GM19193 (cell line): ENCODE data around the gene LEMD3.

Experiments
- POLR2A ChIP-seq: IDR thresholded peaks from 4 replicates; pipeline ENCODE4 v1.6.1; 2011; ENCODE audit not compliant: insufficient read depth, insufficient read length; ENCODE audit errors: extremely low read depth

LEMD3 gene

DNA sequence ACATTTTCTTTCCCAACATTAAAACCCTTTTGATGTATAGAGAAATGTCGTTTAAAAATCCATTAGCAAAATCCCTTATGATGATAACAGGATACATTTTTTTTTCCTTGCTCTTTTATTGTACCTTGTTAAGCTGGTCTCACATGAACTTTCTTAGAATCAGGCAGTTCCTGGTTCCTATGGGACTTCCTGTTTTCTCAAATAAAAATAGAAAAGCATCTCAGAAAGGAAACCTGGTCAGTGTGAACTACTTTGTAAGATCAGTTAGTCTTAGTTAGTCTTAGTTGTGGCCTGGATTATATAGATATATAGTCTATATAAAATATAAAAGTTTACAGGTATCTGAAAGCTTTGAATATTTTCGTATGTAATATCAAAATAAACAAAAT lies 40.3 kb downstream of the LEMD3 start:
- no peak for TF ChIP-seq POLR2A

DNA sequence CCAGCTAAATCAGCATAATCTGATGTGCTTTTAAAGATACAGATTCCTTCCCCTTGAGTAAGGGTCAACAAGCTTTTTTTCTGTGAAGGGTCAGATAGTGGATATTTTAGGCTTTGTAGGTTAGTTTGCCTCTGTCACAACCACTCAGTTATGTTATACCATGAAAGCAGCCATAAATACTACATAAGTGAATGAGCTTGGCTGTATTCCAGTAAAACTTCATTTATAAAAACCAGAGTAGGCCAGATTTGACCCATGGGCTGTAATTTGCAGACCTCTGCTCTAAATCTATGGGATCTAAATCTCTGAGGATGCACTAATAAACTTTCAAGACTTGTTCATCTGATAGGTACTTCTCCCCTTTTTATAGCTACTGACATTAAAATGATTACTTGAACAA lies 47.7 kb downstream of the LEMD3 start:
- no peak for TF ChIP-seq POLR2A

DNA sequence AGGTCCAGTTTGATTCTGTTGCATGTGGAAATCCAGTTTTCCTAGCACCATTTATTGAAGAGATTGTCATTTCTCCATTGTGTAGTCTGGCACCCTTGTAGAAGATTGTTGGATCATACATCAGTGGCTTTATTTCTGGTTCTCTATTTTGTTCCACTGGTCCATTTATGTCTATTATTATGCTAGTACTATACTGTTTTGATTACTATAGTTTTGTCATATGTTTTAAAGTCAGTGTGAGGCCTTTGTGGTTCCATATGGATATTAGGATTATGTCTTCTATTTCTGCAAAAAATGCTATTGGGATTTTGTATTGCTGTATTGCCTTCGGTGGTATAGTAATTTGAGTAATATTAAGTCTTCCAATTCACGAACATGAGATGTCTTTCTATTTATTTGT lies 51.4 kb downstream of the LEMD3 start:
- TF ChIP-seq POLR2A: no peak

- TF ChIP-seq POLR2A: no peak
Measured at GRCh38 chr12:65229441-65229840, 60.1 kb downstream of the LEMD3 start.

DNA sequence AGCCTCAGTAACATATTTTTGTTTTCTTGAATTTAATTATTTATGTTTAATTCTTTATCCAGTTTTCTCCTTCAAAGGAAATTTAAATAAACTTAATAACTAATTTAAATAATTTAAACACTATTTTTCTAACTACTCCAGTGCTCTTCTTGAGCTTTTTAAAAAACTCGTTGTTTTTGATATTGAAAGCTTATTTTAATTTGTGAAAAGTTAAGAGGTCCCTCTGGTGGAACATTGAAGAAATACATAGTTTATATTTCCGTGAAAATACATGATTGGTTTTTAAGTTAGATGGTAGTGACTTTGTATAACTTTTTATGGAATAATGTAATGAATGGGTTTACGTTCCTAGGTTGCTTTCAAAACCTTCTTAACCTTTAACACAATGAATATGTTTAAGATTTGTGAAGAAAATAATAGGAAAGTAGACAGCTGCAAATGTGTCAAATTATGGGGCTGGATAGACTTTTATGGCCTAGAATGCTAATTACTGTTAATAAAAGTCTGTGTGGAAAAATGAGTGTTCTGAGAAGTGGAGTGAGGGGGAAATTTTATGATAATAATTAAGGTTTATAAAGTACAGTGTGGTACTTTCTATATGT lies 63.2 kb downstream of the LEMD3 start:
- no peak for TF ChIP-seq POLR2A

DNA sequence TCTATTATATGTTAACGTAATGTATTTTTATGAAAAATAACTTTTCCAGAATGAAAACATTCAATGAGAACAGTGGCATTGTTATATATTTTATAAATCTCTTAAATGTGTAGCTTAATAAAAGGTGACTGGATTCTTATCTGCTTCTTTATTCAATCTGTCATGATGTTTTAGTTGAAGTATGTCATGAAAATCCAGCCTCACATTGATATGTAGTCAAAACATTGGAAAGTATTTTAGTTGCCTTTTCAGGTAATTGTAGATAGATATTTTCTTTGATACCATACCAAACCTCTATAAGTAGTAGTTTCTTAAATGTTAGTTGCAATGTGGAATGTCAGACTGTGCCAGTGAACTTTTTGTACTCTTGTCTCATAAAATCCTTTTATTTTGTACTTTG lies 67.8 kb downstream of the LEMD3 start:
- no peak for TF ChIP-seq POLR2A

DNA sequence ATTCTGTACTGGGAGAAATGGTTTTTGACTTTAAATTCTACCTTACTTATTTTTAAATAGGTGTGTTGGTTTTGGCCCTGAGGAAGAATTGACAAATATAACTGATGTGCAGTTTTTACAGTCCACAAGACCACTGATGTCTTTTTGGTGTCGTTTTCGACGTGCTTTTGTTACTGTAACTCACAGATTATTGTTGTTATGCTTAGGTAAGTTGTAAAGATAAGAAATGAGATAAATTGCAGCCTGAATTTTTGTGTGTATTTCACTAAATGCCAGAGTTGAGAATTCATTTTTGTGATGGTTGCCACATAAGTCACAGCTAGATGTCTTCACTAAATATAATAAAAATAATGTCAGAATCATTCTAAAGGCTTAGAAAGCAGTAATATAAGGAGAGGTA lies 69.2 kb downstream of the LEMD3 start:
- no peak for TF ChIP-seq POLR2A

GRCh38 chr12:65248656-65249633 lies 79.6 kb downstream of the LEMD3 start:
- TF ChIP-seq POLR2A: no peak

GRCh38 chr12:65252515-65252914 lies 83.1 kb downstream of the LEMD3 start:
- TF ChIP-seq POLR2A: no peak

GRCh38 chr12:65257986-65258385 lies 88.6 kb downstream of the LEMD3 start:
- no peak for TF ChIP-seq POLR2A

- TF ChIP-seq POLR2A: no peak
Measured at GRCh38 chr12:65259501-65259900, 90.1 kb downstream of the LEMD3 start.

DNA sequence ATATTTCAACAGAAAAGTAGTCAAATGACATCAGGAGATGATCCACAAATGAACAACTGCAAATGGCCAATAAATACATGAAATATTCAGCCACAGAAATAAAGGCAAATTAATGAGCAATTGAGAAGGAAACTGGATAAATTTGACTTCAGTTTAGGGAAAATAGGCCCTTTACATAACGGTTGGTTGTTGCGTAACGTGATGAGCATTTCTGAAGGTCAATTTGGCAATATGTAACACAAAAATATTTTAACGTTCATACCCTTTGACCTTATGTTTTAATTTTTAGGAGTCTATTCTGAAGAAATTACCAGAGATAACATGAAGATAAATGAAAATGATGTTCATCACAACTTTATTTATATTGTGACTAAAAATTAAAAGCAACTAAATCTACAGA lies 94.4 kb downstream of the LEMD3 start:
- TF ChIP-seq POLR2A: no peak

DNA sequence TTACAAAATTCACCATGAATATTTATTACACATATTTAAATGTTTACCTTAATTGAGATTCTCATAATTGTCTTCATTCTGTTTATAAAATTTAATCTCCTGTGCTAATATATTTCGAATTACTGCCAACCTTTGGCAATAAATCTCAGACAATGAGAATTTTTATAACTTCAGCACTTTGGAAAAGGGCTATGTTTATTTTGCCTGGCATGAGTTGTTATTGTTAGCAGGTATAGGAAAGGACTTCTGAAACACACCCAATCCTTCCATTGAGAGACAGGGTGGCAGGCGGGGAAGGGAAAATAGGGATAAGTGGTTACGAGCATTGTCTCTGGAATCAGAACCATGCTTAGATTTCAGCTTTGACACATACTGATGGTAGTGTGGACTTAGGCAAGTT lies 97.0 kb downstream of the LEMD3 start:
- no peak for TF ChIP-seq POLR2A

- TF ChIP-seq POLR2A: no peak
Measured at GRCh38 chr12:65269603-65270002, 100.2 kb downstream of the LEMD3 start.

- no peak for TF ChIP-seq POLR2A
Measured at GRCh38 chr12:65274602-65275272, 105.4 kb downstream of the LEMD3 start.

DNA sequence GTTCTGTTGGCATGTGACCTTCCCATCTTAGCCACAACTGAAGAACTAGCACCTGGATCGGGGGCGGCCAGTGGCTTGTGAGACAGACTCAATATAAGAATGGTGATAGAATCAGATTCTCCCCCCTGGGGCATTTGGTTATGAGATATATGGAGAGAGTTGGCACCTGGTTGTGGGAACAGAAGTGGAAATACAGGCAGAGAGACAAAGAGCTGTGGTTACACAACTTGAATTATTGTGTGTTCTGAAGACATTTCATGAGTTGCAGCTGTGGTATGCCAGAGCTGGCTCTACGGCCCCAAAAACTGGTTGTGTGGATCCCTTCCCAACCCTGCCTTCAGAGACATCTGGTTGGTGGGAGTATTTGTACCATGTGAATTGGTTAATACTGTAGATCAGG lies 106.2 kb downstream of the LEMD3 start:
- no peak for TF ChIP-seq POLR2A

GRCh38 chr12:65276916-65277530 lies 107.6 kb downstream of the LEMD3 start:
- no peak for TF ChIP-seq POLR2A
